Stomach (tissue), 4 donors: Measurements from ENCODE around the gene PRKG1.

Source experiments
- CTCF ChIP-seq, 7 experiments: fragments of 450-650 bp in 4 of 7; fragments of 200-600 bp in 3 of 7; sonication (generic) in 3 of 7; IDR thresholded peaks; one replicate each; pipeline ENCODE4 v1.5.1; 2016 to 2019; ENCODE audit warnings: antibody characterized with exemption in 7 of 7, control low read depth in 2 of 7, mild to moderate bottlenecking in 1 of 7
- EP300 ChIP-seq: sonication (generic); formaldehyde crosslinking; IDR thresholded peaks from one replicate; pipeline ENCODE4 v1.6.1; 2017; ENCODE audit warnings: antibody characterized with exemption
- POLR2A ChIP-seq, 4 donors: fragments of 450-650 bp; IDR thresholded peaks; one replicate each; pipeline ENCODE4 v1.6.1; 2016; ENCODE audit warnings: antibody characterized with exemption in 4 of 4, control low read depth in 2 of 4, mild to moderate bottlenecking in 1 of 4, moderate library complexity in 1 of 4
- POLR2AphosphoS5 ChIP-seq, 3 donors: sonication (generic); formaldehyde crosslinking; IDR thresholded peaks; one replicate each; pipeline ENCODE4 v1.6.1; 2016; ENCODE audit warnings: antibody characterized with exemption in 3 of 3

GRCh38 chr10:52297747-52298146 is 1223.5 kb downstream of the PRKG1 start:
- TF ChIP-seq CTCF (IDR thresholded peaks at IDR 0.05) (no peak), POLR2AphosphoS5 (IDR thresholded peaks at IDR 0.05) (no peak), POLR2A (IDR thresholded peaks at IDR 0.05) (no peak), EP300 (no peak)
